GM12873 (cell line): Measurements from ENCODE around the gene DPP4.

Source experiments
- CTCF ChIP-seq: IDR thresholded peaks from 2 replicates; pipeline ENCODE4 v1.5.1; 2012; ENCODE audit warnings: low read depth, mild to moderate bottlenecking, moderate library complexity, low read length, control low read depth; ENCODE audit not compliant: insufficient read depth; ENCODE audit errors: missing control alignments

Gene DPP4

GRCh38 chr2:162022290-162022945 lies 51.6 kb downstream of the DPP4 start:
- no peak for TF ChIP-seq CTCF

- TF ChIP-seq CTCF, result no peak
Measured at GRCh38 chr2:162021516-162022058, 52.4 kb downstream of the DPP4 start.

GRCh38 chr2:162018530-162018929 lies 55.5 kb downstream of the DPP4 start:
- TF ChIP-seq CTCF, result no peak

GRCh38 chr2:162017233-162017632 lies 56.8 kb downstream of the DPP4 start:
- TF ChIP-seq CTCF, result no peak

- TF ChIP-seq CTCF, result no peak
Measured at GRCh38 chr2:162016080-162016479, 57.9 kb downstream of the DPP4 start.

- TF ChIP-seq CTCF, result no peak
Measured at GRCh38 chr2:162014751-162015150, 59.3 kb downstream of the DPP4 start.

- no peak for TF ChIP-seq CTCF
Measured at GRCh38 chr2:162013514-162014475, 60.2 kb downstream of the DPP4 start.
